ENCODE measurements around the gene LSM6.

The LSM6 gene

GRCh38 chr4:146229406-146229805 lies 53.9 kb downstream of the LSM6 start:
- DNase-seq (ENCODE audit: low read depth, low spot score), result no peak
- H3K9me3 ChIP-seq (ENCODE audit: insufficient read depth, low read length), result peaks cover 9% of the 10 kb centered on the region; the same call in 1 of the 2 replicates
- TF ChIP-seq ZNF274 (IDR thresholded peaks at IDR 0.05; ENCODE audit: low read depth, low read length) (no peak), SUZ12 (IDR thresholded peaks at IDR 0.05; ENCODE audit: extremely low read depth, insufficient read depth, insufficient read length) (no peak), YY1 (IDR thresholded peaks at IDR 0.05; ENCODE audit: insufficient read depth, insufficient read length) (no peak)
- H3K9ac ChIP-seq (ENCODE audit: insufficient read length, low read depth), result no peak overlapping the region
- no peaks in the 10 kb centered on the region for H3K4me1 ChIP-seq (ENCODE audit: insufficient read depth, insufficient read length)
- H3K4me3 ChIP-seq (ENCODE audit: insufficient read length, low read depth), result no peak overlapping the region
- no peaks in the 10 kb centered on the region for H3K36me3 ChIP-seq (ENCODE audit: insufficient read depth, insufficient read length, low read length)
- H3K27me3 ChIP-seq (ENCODE audit: insufficient read depth, insufficient read length), result no peaks in the 10 kb centered on the region

GRCh38 chr4:146232131-146232722 lies 56.7 kb downstream of the LSM6 start:
- Histone ChIP-seq H3K9me3 (ENCODE audit: insufficient read depth, low read length) (peaks cover 9% of the 10 kb centered on the region; the same call in 1 of the 2 replicates), H3K4me1 (ENCODE audit: insufficient read depth, insufficient read length) (no peaks in the 10 kb centered on the region), H3K9ac (ENCODE audit: insufficient read length, low read depth) (no peak overlapping the region), H3K36me3 (ENCODE audit: insufficient read depth, insufficient read length, low read length) (no peaks in the 10 kb centered on the region), H3K27me3 (ENCODE audit: insufficient read depth, insufficient read length) (no peaks in the 10 kb centered on the region), H3K4me3 (ENCODE audit: insufficient read length, low read depth) (no peak overlapping the region)
- no peak for DNase-seq (ENCODE audit: low read depth, low spot score)
- TF ChIP-seq ZNF274 (IDR thresholded peaks at IDR 0.05; ENCODE audit: low read depth, low read length) (no peak), SUZ12 (IDR thresholded peaks at IDR 0.05; ENCODE audit: extremely low read depth, insufficient read depth, insufficient read length) (no peak)

GRCh38 chr4:146235654-146236177 lies 60.2 kb downstream of the LSM6 start:
- Histone ChIP-seq H3K36me3 (ENCODE audit: insufficient read depth, insufficient read length, low read length) (no peaks in the 10 kb centered on the region), H3K27me3 (ENCODE audit: insufficient read depth, insufficient read length) (no peaks in the 10 kb centered on the region), H3K4me3 (ENCODE audit: insufficient read length, low read depth) (no peak overlapping the region), H3K4me1 (ENCODE audit: insufficient read depth, insufficient read length) (no peaks in the 10 kb centered on the region), H3K9ac (ENCODE audit: insufficient read length, low read depth) (no peak overlapping the region), H3K9me3 (ENCODE audit: insufficient read depth, low read length) (peaks cover 9% of the 10 kb centered on the region; the same call in 1 of the 2 replicates)
- TF ChIP-seq SUZ12 (IDR thresholded peaks at IDR 0.05; ENCODE audit: extremely low read depth, insufficient read depth, insufficient read length) (no peak), YY1 (IDR thresholded peaks at IDR 0.05; ENCODE audit: insufficient read depth, insufficient read length) (no peak), ZNF274 (IDR thresholded peaks at IDR 0.05; ENCODE audit: low read depth, low read length) (no peak)
- DNase-seq (ENCODE audit: low read depth, low spot score), result no peak

- no peaks in the 10 kb centered on the region for H3K36me3 ChIP-seq (ENCODE audit: insufficient read depth, insufficient read length, low read length)
- H3K4me1 ChIP-seq (ENCODE audit: insufficient read depth, insufficient read length), result no peaks in the 10 kb centered on the region
- H3K4me3 ChIP-seq (ENCODE audit: insufficient read length, low read depth), result no peak overlapping the region
- no peaks in the 10 kb centered on the region for H3K27me3 ChIP-seq (ENCODE audit: insufficient read depth, insufficient read length)
- TF ChIP-seq YY1 (IDR thresholded peaks at IDR 0.05; ENCODE audit: insufficient read depth, insufficient read length), result no peak
- no peak for TF ChIP-seq SUZ12 (IDR thresholded peaks at IDR 0.05; ENCODE audit: extremely low read depth, insufficient read depth, insufficient read length)
- H3K9me3 ChIP-seq (ENCODE audit: insufficient read depth, low read length), result peaks cover 9% of the 10 kb centered on the region; the same call in 1 of the 2 replicates
- no peak overlapping the region for H3K9ac ChIP-seq (ENCODE audit: insufficient read length, low read depth)
- no peak for DNase-seq (ENCODE audit: low read depth, low spot score)
Measured at GRCh38 chr4:146236216-146236615, 60.7 kb downstream of the LSM6 start.

GRCh38 chr4:146237092-146237491 lies 61.6 kb downstream of the LSM6 start:
- no peaks in the 10 kb centered on the region for H3K4me1 ChIP-seq (ENCODE audit: insufficient read depth, insufficient read length)
- H3K9me3 ChIP-seq (ENCODE audit: insufficient read depth, low read length), result peaks cover 7% of the 10 kb centered on the region; the same call in 1 of the 2 replicates
- H3K27me3 ChIP-seq (ENCODE audit: insufficient read depth, insufficient read length), result no peaks in the 10 kb centered on the region
- no peak overlapping the region for H3K4me3 ChIP-seq (ENCODE audit: insufficient read length, low read depth)
- TF ChIP-seq ZNF274 (IDR thresholded peaks at IDR 0.05; ENCODE audit: low read depth, low read length), result no peak
- TF ChIP-seq YY1 (IDR thresholded peaks at IDR 0.05; ENCODE audit: insufficient read depth, insufficient read length), result no peak
- no peak for TF ChIP-seq SUZ12 (IDR thresholded peaks at IDR 0.05; ENCODE audit: extremely low read depth, insufficient read depth, insufficient read length)
- no peak overlapping the region for H3K9ac ChIP-seq (ENCODE audit: insufficient read length, low read depth)
- H3K36me3 ChIP-seq (ENCODE audit: insufficient read depth, insufficient read length, low read length), result no peaks in the 10 kb centered on the region
- DNase-seq (ENCODE audit: low read depth, low spot score), result no peak

GRCh38 chr4:146238107-146238506 lies 62.6 kb downstream of the LSM6 start:
- no peak for TF ChIP-seq SUZ12 (IDR thresholded peaks at IDR 0.05; ENCODE audit: extremely low read depth, insufficient read depth, insufficient read length)
- no peak for TF ChIP-seq ZNF274 (IDR thresholded peaks at IDR 0.05; ENCODE audit: low read depth, low read length)
- no peak for TF ChIP-seq YY1 (IDR thresholded peaks at IDR 0.05; ENCODE audit: insufficient read depth, insufficient read length)
- no peak overlapping the region for H3K4me3 ChIP-seq (ENCODE audit: insufficient read length, low read depth)
- no peaks in the 10 kb centered on the region for H3K36me3 ChIP-seq (ENCODE audit: insufficient read depth, insufficient read length, low read length)
- H3K9me3 ChIP-seq (ENCODE audit: insufficient read depth, low read length), result no peaks in the 10 kb centered on the region
- no peaks in the 10 kb centered on the region for H3K27me3 ChIP-seq (ENCODE audit: insufficient read depth, insufficient read length)
- no peaks in the 10 kb centered on the region for H3K4me1 ChIP-seq (ENCODE audit: insufficient read depth, insufficient read length)
- DNase-seq (ENCODE audit: low read depth, low spot score), result no peak
- no peak overlapping the region for H3K9ac ChIP-seq (ENCODE audit: insufficient read length, low read depth)

Data from NT2/D1 (cell line).